Adrenal gland (tissue), 12 donors: ENCODE data around the gene CRACR2B. TPM values are rescaled to one million over a fixed set of nuclear protein-coding genes. Genes with fewer than 3 reads are reported as not detected.
A peak's percentile ranks its signal among the peaks of the same experiment; 100 is the strongest.

Experiments
- DNase-seq, 7 donors: peaks; one replicate each; pipeline ENCODE4 v3.0.0-alpha.2; 2019 to 2020
- H3K27ac ChIP-seq, 5 donors: fragments of 200-600 bp; sonication (generic) in 4 of 5; 1 replicate in 3 of 5; 2 replicates in 2 of 5; pipeline versions ENCODE4 v1.5.1 to v1.8.0; 2016 to 2020; ENCODE audit warnings: mild to moderate bottlenecking in 1 of 5
- H3K27me3 ChIP-seq: fragments of 200-600 bp; 2 replicates; pipeline ENCODE4 v1.8.0; 2021
- H3K36me3 ChIP-seq, 2 donors: fragments of 200-600 bp; replicated peaks in 1 of 2; 1 replicate in 1 of 2; 2 replicates in 1 of 2; pipeline versions ENCODE4 v1.5.1 to v1.8.0; 2018 to 2022
- H3K4me1 ChIP-seq, 2 donors: fragments of 200-600 bp; replicated peaks in 1 of 2; 1 replicate in 1 of 2; 2 replicates in 1 of 2; pipeline versions ENCODE4 v1.5.1 to v1.8.0; 2018 to 2021
- H3K4me3 ChIP-seq, 4 donors: fragments of 200-600 bp; sonication (generic) in 3 of 4; one replicate each; pipeline ENCODE4 v1.5.1; 2016 to 2018
- H3K9me3 ChIP-seq, 3 donors: fragments of 200-600 bp; sonication (generic) in 1 of 3; replicated peaks in 1 of 3; 1 replicate in 2 of 3; 2 replicates in 1 of 3; pipeline versions ENCODE4 v1.5.1 to v1.8.0; 2016 to 2021
- CTCF ChIP-seq, 6 experiments: fragments of 450-650 bp in 4 of 6; fragments of 200-600 bp in 2 of 6; sonication (generic) in 1 of 6; IDR thresholded peaks; 1 replicate in 5 of 6; 2 replicates in 1 of 6; pipeline versions ENCODE4 v1.5.1 to v1.8.0; 2016 to 2021; ENCODE audit warnings: antibody characterized with exemption in 6 of 6, mild to moderate bottlenecking in 2 of 6, moderate library complexity in 1 of 6
- POLR2A ChIP-seq, 2 donors: fragments of 450-650 bp; IDR thresholded peaks; one replicate each; pipeline ENCODE4 v1.6.1; 2017; ENCODE audit warnings: antibody characterized with exemption in 2 of 2, mild to moderate bottlenecking in 2 of 2, moderate library complexity in 1 of 2
- WGBS, 4 donors: extraction: QIAGEN DNeasy Blood & Tissue Kit in 2 of 4; methylation state at CpG; one replicate each; pipeline versions ENCODE4 v1.1.5 to v1.1.7; 2013 to 2017; 5-methylcytosine and 5-hydroxymethylcytosine counted together
- intact Hi-C, 2 donors: fragments of 100-400 bp; cut with DNase I; formaldehyde crosslinking; loops; one replicate each; pipeline versions ENCODE4 v1.14.1 to v1.15.0; 2022 to 2023
- polyA plus RNA-seq, 3 donors: library from polyadenylated mRNA; stranded (reverse); fragments of 200-250 nt in 2 of 3; fragments of 350-450 nt in 1 of 3; fragmentation: Illumina TruSeq in 1 of 3; extraction: RNeasy Lipid Tissue Mini Kit (QIAGEN cat#74804) in 1 of 3; gene quantifications; one replicate each; pipeline ENCODE4 v1.2.3, GENCODE V29; 2013 to 2014
- total RNA-seq, 9 donors: library from RNA; depleted of rRNA in 4 of 9; stranded (reverse); fragments of >200 nt in 4 of 9; fragments of 120-200 nt in 1 of 9; fragmentation: NEBNext Ultra II Directional in 1 of 9; extraction: Animal tissue kit (Norgen Biotek cat#: 25700) in 1 of 9; gene quantifications; one replicate each; pipeline versions ENCODE4 v1.1.0 to v1.2.4, GENCODE V29; 2013 to 2023
- donor health status: healthy with polysubstance abuse.
- donor health status: Bipolar disorder and iron deficiency.
- donor health status: DM: yes; HTN: yes; CAD: no.
- donor health status: DM: no; HTN: no; CAD: no.
- donor health status: DM: no; HTN: no; CAD: no.
- donor health status: DM: yes; HTN: yes; CAD: no.

CRACR2B gene
- total and polyA plus RNA-seq, 12 donors = 1.0 to 91.3 (median 15.6) TPM

- no peaks in the 10 kb centered on the region for H3K9me3 ChIP-seq
- H3K27ac ChIP-seq = peak overlapping the region in 2 of 5 donors; percentile 85 to 93
- H3K4me3 ChIP-seq = peak overlapping the region in 2 of 4 donors; percentile 56 to 59
- no peak for DNase-seq
- peaks cover 15 to 21% of the 10 kb centered on the region in 2 donors for H3K4me1 ChIP-seq
- intact Hi-C loops = no loop called here
- TF ChIP-seq CTCF (IDR thresholded peaks at IDR 0.05) (no peak), POLR2A (IDR thresholded peaks at IDR 0.05) (no peak)
- H3K36me3 ChIP-seq = peaks cover 0 to 35% of the 10 kb centered on the region in 2 donors
- 4 to 15% (median 10%) methylated on average over 4 to 18 of the region's 18 CpGs for WGBS, 4 donors
- H3K27me3 ChIP-seq = no peaks in the 10 kb centered on the region
These were observed 23.1 kb upstream of the CRACR2B start for GRCh38 chr11:804599-804964.

GRCh38 chr11:808427-809286 lies 19.1 kb upstream of the CRACR2B start:
- intact Hi-C loops = no loop called here
- Histone ChIP-seq H3K9me3 (no peaks in the 10 kb centered on the region), H3K4me1 (peaks cover 27 to 40% of the 10 kb centered on the region in 2 donors), H3K36me3 (peaks cover 0 to 24% of the 10 kb centered on the region in 2 donors), H3K27ac (peak overlapping the region; percentile 95 to 98 (median 97)), H3K4me3 (peak overlapping the region; percentile 62 to 96 (median 75)), H3K27me3 (no peaks in the 10 kb centered on the region)
- WGBS, 4 donors = 31 to 43% (median 37%) methylated on average over 25 to 36 of the region's 36 CpGs
- no peak for TF ChIP-seq POLR2A (IDR thresholded peaks at IDR 0.05)
- no peak for TF ChIP-seq CTCF (IDR thresholded peaks at IDR 0.05)
- DNase-seq = peak in 3 of 7 donors; percentile 88 to 92 (median 91)

- H3K36me3 ChIP-seq = peaks cover 0 to 26% of the 10 kb centered on the region in 2 donors
- DNase-seq = peak; percentile 98 to 99 (median 98)
- no peaks in the 10 kb centered on the region for H3K27me3 ChIP-seq
- no peaks in the 10 kb centered on the region for H3K9me3 ChIP-seq
- intact Hi-C loops = no loop called here
- TF ChIP-seq POLR2A (IDR thresholded peaks at IDR 0.05) (peak; percentile 87 to 88), CTCF (IDR thresholded peaks at IDR 0.05) (no peak)
- H3K4me1 ChIP-seq = peaks cover 25 to 36% of the 10 kb centered on the region in 2 donors
- peak within 1 kb of the TSS; percentile 66 to 96 (median 75) for H3K4me3 ChIP-seq
- WGBS, 4 donors = 0 to 1% (median 0%) methylated on average over 6 to 81 of the region's 81 CpGs
- peak within 1 kb of the TSS; percentile 95 to 98 (median 97) for H3K27ac ChIP-seq
These were observed 18.3 kb upstream of the CRACR2B start, which contains the start of gene RPLP2 for GRCh38 chr11:809287-810039. RPLP2 (plus strand) TSS chr11:809967; CDS start chr11:810235, 268 bp downstream.

GRCh38 chr11:810040-810567 lies 17.6 kb upstream of the CRACR2B start:
- 0 to 2% (median 0%) methylated on average over 2 to 55 of the region's 55 CpGs for WGBS, 4 donors
- TF ChIP-seq CTCF (IDR thresholded peaks at IDR 0.05) (peak in 1 of 6 experiments; percentile 16), POLR2A (IDR thresholded peaks at IDR 0.05) (no peak)
- Histone ChIP-seq H3K36me3 (peaks cover 0 to 26% of the 10 kb centered on the region in 2 donors), H3K27ac (peak overlapping the region; percentile 95 to 98 (median 97)), H3K4me3 (peak overlapping the region; percentile 66 to 96 (median 75)), H3K27me3 (no peaks in the 10 kb centered on the region), H3K9me3 (no peaks in the 10 kb centered on the region), H3K4me1 (peaks cover 20 to 31% of the 10 kb centered on the region in 2 donors)
- DNase-seq = peak in 3 of 7 donors; percentile 43 to 51 (median 47)
- intact Hi-C loops = no loop called here
